ENCODE data around the gene GFPT2. TPM values are rescaled to one million over a fixed set of nuclear protein-coding genes. Genes with fewer than 3 reads are reported as not detected.

Gene GFPT2
- total and polyA plus RNA-seq, 2 of the 8 experiments (the other 6 are each of a cell fraction or from before 2014, with no cell fraction given), result 83.7 to 143 TPM

- DNase-seq (ENCODE audit: low read depth in 1 of 2, low spot score in 2 of 2) (no peak), FAIRE-seq (no peak)
- H3K79me2 ChIP-seq (ENCODE audit: control insufficient read depth in 1 of 2, insufficient read depth in 2 of 2, low read length in 2 of 2), result no peaks in the 10 kb centered on the region
- H2BK15ac ChIP-seq (ENCODE audit: low read length), result no peak overlapping the region
- H3K9ac ChIP-seq (replicated peaks in 1 of 4; ENCODE audit: extremely low read depth in 1 of 4, low read depth in 3 of 4, low read length in 3 of 4), result no peak overlapping the region
- TF ChIP-seq E2F6 (IDR thresholded peaks at IDR 0.05) (no peak), BCL11A (IDR thresholded peaks at IDR 0.05; ENCODE audit: low read depth in 2 of 2, low read length in 2 of 2) (no peak), JUN (IDR thresholded peaks at IDR 0.05; ENCODE audit: low read depth, low read length) (no peak), CBX8 (IDR thresholded peaks at IDR 0.05; ENCODE audit: borderline replicate concordance, low read depth, low read length) (no peak)
- no peak overlapping the region for H3K56ac ChIP-seq (replicated peaks; ENCODE audit: insufficient read length, low read depth, low read length)
- H2BK12ac ChIP-seq (ENCODE audit: low read depth, low read length), result no peak overlapping the region
- H3K23me2 ChIP-seq (ENCODE audit: low read depth, low read length), result no peaks in the 10 kb centered on the region
- peaks cover 14 to 55% (median 45%) of the 10 kb centered on the region in 4 experiments for H3K36me3 ChIP-seq (ENCODE audit: control insufficient read depth in 2 of 4, insufficient read depth in 4 of 4, low read length in 3 of 4)
- H3K4ac ChIP-seq (replicated peaks; ENCODE audit: insufficient read length, low read depth, low read length), result no peak overlapping the region
- H2BK5ac ChIP-seq (ENCODE audit: low read depth, low read length), result no peak overlapping the region
- H2AK5ac ChIP-seq (ENCODE audit: low read depth, low read length), result no peak overlapping the region
- no peak overlapping the region for H3K4me3 ChIP-seq (ENCODE audit: extremely low read depth in 1 of 4, insufficient read depth in 2 of 4, low read depth in 3 of 4, low read length in 4 of 4)
- H3K18ac ChIP-seq (ENCODE audit: extremely low read depth, low read length), result no peak overlapping the region
- no peak overlapping the region for H2BK20ac ChIP-seq (ENCODE audit: low read length)
- H3K27me3 ChIP-seq (replicated peaks in 1 of 4; ENCODE audit: control insufficient read depth in 3 of 4, extremely low read depth in 1 of 4, insufficient read depth in 3 of 4, low read length in 3 of 4), result no peaks in the 10 kb centered on the region
- no peak overlapping the region for H2BK120ac ChIP-seq (replicated peaks; ENCODE audit: low read depth, low read length)
- no peak overlapping the region for H3K14ac ChIP-seq (ENCODE audit: insufficient read length)
- H3K27ac ChIP-seq (ENCODE audit: low read depth, low read length), result no peak overlapping the region
- no peak overlapping the region for H3K23ac ChIP-seq (ENCODE audit: insufficient read length)
- ChIA-PET CTCF (ENCODE audit: partially characterized antibody) (interaction anchor here (3.2 to 8.5 kb wide), 2 partner anchors 14 to 170 kb away, joined by 11 to 93 read pairs; no protein-coding TSS in a partner anchor), POLR2A (ENCODE audit: partially characterized antibody) (interaction anchor here (1.0 to 1.1 kb wide), 3 partner anchors 8 to 13 kb away, joined by 3 to 5 read pairs (median 3); no protein-coding TSS in a partner anchor)
- WGBS, 2 experiments (ENCODE audit: extremely low coverage in 1 of 2, insufficient coverage in 1 of 2, insufficient read length in 1 of 2, insufficient replicate concordance in 2 of 2, low coverage in 1 of 2, low lambda C conversion rate in 2 of 2, missing lambda C conversion rate in 1 of 2), result 89% methylated on average over 4 of the region's 4 CpGs; no CpG with 5 or more reads in 1 of the 2 experiments
- no peak overlapping the region for H2AFZ ChIP-seq (ENCODE audit: low read length)
- no peaks in the 10 kb centered on the region for H3K4me1 ChIP-seq (replicated peaks in 1 of 4; ENCODE audit: control insufficient read depth in 3 of 4, insufficient read depth in 4 of 4, low read length in 3 of 4)
- H3K4me2 ChIP-seq (ENCODE audit: insufficient read depth in 1 of 2, low read depth in 2 of 2, low read length in 2 of 2), result no peak overlapping the region
- no peak overlapping the region for H4K8ac ChIP-seq (ENCODE audit: extremely low read depth, insufficient read depth, low read length)
- no peaks in the 10 kb centered on the region for H3K9me3 ChIP-seq (ENCODE audit: insufficient read depth in 2 of 2, low read depth in 1 of 2, low read length in 1 of 2)
- H3K79me1 ChIP-seq (ENCODE audit: low read depth, low read length), result no peaks in the 10 kb centered on the region
- no peak overlapping the region for H4K91ac ChIP-seq (replicated peaks; ENCODE audit: insufficient read length, low read length)
- H4K5ac ChIP-seq (ENCODE audit: insufficient read length, low read depth, low read length), result no peak overlapping the region
- peaks cover 3 to 4% of the 10 kb centered on the region in 2 experiments for H4K20me1 ChIP-seq (replicated peaks in 1 of 2; ENCODE audit: control insufficient read depth in 1 of 2, insufficient read depth in 2 of 2, low read length in 2 of 2)
These were observed 51.9 kb downstream of the GFPT2 start for GRCh38 chr5:180301253-180301652.

Measured in H1 (cell line).